Stimulated activated CD8-positive, alpha-beta memory T cell treated with anti-CD3 and anti-CD28 coated beads, Interleukin-15, amount 100 ng/mL, for 24 hours (primary cell): ENCODE results near the gene ZNF865.
"Not testable (repeated sequence)": the region's sequence is repeated elsewhere in the genome, so short reads cannot be mapped to it uniquely, and the experiment has no call there.

ENCODE experiments used
- DNase-seq: peaks from one replicate; pipeline ENCODE4 v3.0.0-alpha.2; 2020; ENCODE audit warnings: low read depth

The ZNF865 gene

DNA sequence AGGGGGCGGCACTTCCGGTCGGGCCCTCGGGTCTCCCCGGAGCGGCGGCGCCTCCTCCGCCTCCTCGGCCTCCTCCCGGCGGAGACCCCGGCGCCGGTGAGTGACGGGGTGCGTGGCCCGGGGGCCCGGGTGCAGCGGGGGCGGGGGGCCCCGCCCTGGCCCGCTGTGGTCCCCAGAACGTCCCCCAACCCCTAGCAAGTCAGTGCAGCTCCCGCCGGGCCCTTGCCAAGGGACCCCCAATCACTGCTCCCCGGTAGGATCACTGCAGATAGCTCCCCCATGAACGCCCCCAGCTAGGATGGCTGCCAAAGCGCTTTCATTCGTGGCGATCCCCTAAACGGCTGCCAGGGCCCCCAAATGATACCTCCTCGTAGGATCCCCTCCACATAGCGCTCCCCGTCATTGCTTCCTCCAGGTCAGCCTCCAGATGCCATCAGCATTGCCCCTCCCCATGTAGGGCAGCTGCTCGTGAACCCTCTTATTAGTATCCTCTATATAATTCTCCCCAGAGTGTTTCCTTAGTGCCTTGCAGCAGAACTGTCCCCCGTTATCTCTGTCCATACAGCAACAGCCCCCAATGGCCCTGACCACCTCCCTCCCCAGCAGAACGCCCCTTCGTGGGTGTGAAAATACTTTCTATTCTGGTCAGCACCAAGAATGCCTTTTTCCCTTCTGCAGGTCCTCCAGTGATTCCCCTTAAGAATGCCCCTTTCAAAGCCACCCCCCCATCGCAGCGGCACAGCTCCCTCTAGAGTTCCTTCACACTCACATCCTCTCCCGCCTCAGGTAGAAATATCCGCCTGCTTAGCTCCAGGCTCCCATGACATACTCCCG, at the start of gene ZNF865:
ZNF865 (plus strand) TSS at position 11 of the 834 bp plus-strand sequence. CDS start 7,972 bp downstream, outside the sequence.
- peak; percentile 35 for DNase-seq

DNA sequence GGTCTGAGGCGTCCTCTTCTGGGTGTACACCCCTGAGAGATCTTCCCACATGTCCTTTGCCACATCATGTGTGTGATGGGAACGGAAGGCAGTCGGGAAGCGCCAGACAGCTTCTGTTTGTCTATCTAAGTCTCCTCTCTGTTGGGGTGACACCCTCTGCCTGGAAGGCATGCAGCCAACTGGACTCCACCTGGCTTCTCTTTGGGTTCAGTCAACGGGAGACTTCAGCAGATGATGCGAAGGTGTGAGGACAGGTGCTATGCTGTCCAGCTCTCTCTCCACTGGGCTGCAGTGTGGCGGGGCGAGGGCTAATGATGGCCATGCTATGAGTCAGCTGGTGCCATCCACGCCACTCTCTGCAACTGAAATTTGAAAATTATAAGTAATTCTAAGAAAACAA, 45.8 kb upstream of the ZNF865 start:
- DNase-seq, result no peak

DNA sequence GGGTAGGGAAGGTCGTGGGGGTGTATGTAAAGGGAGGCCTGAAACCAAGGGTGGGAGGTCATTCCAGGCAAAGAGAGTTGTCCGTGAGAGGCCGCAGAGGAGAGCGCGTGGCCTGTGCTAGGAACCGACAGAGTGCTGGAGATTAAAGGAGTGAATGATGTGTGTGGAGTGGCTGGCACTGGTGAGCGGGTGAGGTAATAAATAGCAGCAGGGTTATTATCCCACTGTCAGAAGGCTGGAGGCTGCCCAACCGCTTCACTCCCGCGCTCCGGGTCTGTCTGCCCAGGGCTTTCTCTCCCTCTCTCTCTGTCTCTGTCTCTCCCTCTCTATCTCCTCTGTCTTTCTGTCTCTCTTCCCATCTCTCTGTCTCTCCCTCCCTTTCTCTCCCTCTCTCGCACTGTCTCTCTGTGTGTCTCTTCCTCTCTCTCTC, 42.2 kb upstream of the ZNF865 start:
- no peak for DNase-seq

DNA sequence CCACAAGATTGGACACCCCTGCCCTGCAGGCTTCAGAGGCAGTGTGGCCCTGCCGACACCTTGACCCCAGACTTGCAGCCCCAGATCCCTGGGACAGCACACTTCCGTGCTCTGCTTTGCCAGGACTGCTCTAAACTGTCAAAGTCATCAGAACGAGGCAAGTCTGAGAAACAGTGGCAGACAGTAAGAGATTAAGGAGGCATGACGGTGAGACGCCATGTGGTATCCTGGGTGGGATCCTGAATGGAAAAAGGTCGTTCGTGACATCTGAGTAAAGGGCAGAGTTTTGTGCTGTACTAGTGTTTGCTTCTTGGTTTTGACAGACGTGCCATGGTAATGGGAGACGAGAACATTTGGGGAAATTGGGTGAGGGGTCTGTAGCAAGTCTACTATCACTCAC, 38.6 kb upstream of the ZNF865 start:
- no peak for DNase-seq

DNA sequence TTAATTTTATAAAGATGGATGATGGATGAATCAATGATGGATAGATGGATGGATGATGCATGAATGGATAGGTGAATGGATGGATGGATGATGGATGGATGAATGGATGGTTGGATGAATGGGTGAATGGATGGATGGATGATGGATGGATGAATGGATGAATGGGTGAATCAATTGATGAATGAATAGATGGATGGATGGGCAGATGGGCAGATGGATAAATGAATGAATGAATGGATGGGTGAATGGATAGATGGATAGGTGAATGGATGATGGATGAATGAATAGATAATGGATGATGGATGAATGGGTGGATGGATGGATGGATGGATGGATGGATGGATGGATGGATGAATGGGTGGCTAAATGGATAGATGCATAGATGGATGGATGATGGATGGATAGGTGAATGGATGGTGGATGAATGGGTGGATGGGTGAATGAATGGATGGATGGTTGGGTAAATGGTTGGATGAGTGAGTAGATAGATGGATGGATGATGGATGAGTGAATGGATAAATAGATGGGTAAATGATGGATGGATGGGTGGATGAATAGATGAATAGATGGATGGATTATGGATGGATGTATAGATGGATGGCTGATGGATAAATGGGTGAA, 37.6 kb upstream of the ZNF865 start:
- no peak for DNase-seq

DNA sequence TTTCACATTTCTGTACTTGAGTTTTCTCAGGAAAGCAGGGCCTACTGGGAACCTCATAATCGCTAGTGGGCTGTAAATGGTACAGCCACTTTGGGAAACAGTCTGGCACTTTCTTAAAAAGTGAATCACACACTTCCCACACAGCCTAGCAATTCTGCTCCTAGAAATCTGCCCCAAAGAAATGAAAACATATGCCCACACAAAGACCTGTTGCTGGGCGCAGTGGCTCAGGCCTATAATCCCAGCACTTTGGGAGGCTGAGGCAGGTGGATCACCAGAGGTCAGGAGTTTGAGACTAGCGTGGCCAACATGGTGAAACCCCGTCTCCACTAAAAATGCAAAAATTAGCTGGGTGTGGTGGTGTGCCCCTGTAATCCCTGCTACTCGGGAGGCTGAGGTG, 36.0 kb upstream of the ZNF865 start:
- DNase-seq, result not testable (repeated sequence)

DNA sequence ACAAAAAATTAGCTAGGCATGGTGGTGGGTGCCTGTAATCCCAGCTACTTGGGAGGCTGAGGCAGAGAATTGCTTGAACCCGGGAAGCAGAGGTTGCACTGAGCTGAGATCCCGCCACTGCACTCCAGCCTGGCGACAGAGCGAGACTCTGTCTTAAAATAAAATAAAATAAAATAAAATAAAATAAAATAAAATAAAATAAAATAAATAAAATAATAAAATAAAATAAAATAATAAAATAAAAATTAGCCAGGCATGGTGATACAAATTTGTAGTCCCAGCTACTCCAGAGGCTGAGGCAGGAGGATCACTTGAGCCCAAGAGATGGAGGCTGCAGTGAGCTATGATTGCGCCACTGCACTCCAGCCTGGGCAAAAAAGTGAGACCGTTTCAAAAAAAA, 31.5 kb upstream of the ZNF865 start:
- DNase-seq, result not testable (repeated sequence)

DNA sequence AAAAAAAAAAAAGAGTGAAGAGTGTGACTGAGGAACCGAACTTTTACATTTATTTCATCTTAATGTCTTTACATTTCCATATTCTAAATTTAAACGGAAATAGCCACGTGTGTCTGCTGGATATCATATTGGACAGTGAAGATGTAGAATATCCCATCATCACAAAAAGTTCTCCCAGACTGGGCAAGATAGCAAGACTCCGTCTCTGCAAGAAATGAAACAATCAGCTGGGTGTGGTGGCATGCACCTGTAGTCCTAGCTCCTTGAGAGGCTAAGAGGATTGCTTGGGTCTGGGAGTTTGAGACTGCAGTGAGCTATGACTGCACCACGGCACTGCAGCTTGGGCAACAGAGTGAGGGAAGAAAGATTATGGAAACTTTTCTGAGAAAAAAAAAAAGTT, 28.7 kb upstream of the ZNF865 start:
- no peak for DNase-seq

DNA sequence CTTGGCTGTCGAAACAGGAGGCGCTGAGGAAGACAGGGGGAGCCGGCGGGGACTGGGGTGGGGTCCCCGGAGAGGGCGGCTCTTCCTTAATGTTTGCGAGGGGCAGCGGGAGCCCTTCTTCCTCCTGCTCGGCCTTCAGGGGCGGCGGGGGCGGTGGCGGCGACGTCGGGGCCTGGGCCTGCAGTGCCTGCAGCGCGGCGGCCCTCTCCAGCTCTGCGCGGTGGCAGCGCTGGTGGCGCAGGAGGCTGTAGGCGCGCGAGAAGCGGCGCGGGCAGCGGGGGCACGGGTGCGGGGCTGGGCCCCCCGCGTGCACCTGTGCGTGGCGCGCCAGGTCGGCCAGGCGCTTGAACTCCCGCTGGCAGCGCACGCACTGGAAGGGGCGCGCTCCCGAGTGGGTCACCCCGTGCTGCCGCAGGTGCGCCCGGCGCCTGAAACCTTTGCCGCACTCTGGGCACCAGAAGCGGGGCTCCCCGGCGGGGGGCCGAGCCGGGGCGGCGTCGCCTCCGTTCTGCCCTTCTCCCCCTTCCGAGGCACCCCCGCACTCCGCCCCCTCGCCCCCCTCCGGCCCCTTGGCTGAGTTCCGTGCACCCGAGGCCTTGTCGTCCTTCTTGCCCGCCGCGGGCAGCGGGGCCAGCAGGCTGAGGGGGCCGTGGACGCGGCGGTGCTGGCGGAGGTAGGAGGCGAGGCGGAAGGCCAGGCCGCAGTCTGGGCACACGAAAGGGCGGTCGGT, 27.3 kb upstream of the ZNF865 start:
- no peak for DNase-seq

DNA sequence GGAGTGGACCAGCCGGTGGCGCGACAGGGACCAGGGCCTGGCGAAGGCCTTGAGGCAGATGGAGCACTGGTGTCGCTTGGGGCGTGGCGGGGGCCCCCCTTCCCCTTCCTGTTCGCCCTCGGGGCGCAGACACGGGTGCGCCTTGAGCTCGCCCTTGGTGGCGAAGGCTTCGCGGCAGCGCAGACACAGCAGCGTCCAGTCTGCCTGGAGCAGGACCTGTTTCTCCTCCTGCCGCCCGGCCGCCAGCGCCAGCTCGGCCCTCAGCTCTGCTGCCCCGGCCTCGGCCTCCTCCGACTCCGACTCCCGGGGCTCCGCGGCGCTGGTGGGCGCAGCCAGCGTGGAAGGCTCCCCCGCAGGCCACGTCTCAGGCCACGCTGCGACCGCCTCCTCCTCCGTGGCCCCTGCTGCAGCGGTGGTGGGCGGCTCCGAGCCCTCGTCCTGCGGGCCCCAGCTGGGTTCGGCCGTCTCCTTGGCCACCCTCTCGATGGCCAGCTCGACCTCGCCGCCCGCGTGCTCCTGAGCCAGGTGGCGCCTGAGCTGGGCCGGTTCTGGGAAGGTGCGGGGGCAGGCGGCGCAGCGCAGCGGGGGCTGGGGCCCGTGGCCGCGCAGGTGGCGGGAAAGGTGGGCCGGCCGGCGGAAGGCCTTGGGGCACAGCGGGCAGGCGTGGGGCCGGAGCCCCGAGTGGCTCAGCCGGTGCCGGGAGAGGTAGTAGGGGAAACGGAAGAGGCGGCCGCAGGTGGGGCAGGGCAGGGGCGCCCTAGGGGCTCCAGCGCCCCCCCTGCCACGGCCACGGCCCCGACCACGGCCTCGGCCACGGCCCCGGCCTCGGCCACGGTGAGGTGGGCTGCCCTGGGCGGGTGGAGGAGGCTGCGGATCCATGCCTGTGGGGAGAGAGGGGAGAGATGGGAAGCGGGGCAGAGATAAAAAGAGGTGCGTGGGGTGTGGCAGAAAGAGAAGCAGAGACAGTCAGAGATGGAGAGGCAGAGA, 26.4 kb upstream of the ZNF865 start:
- DNase-seq, result no peak

DNA sequence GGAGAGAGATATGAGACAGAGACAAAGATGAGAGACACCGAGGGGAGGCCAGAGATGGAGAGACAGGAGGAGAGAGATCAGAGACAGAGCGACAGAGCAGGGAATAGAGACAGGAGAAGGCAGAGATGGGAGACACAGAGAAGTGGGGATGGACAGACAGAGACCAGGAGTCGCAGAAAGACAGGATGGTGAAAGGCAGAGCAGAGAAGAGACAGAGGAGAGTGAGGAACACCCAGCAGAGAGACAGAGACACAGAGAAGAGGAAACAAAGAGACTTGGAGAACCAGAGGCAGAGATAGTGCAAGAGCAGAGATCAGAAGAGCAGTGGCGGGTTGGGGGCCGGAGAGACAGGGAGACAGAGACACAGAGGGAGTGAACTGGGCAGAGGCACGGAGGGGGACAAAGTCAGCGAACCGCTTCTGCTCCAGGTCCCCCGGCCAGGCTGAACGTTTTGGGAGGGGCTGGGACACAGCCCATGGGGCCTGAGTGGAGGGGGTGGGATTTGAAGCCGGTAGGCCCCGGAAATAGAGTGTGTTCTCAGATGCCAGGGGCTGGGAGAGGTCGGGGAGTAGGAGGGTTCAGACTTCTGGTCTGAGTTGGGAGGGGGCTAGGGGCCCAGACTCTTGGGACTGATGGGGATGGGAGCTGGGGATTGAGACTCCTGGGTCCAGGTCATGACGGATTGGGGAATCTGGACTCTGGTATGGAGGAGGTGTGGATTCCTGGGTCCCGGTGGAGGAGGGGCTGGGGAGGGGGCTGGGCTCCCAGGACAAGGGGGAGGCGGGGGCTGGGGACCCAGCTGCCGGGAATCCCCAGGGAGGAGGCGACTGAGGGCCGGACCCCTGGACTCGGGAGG, 25.5 kb upstream of the ZNF865 start:
- DNase-seq, result no peak

DNA sequence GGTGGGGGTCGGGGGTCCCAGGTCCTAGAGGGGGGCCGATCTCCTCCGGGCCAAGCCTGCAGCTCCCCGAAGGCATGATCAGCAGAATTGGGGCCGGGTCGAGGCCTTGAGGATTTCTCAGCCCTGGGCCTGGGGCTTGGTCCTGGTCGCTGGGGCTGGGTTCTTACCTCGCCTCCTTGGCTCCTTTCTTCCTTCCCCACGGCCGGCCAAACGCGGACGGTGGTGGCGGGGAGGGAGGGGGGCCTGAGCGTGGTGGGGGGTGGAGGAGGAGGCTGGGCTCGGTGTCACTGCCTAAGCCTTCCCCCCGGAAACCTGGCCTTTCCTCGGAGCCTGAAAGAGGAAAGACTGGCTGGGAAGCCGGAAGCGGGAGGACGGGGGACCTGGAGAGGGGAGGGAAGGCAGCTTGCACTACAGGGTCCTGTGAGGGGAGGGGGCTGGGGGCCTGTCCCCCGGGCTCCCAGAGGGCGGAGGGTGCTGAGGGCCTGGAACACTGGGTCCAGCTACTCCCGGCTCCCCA, 24.8 kb upstream of the ZNF865 start, which contains the start of gene ZNF579:
ZNF579 (minus strand) TSS at position 221 of the 517 bp plus-strand sequence. CDS start 1,209 bp downstream, outside the sequence.
- DNase-seq, result peak; percentile 52

DNA sequence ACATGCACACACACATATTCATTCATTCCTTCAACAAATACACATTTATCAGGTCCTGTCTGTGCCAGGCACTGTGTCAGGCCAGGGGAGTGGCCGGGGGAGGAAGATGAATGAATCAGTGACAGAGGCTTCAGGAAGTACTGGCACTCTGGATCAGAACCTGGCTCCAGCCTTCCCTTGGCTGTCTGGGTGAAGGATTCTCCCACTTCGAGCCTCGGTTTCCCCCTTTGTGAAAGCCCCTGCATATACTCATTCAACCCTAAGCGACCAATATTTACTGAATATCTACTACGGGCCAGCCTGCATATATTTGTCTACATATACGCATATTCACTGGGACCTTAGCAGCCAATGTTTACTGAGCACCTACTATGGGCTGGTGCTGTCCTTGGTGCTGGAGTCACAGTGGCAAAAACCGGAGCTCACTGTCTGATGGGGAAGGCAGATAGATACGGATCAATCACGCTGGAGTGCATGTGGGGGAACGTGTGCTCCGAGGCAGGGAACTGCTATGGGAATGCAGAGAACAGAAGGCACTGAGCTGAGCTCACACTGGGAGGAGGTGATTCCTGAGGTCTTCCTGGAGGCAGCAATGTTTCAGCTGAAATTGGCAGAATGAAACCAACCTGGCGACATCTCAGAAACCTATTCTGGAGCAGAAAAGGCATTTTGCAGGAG, 24.2 kb upstream of the ZNF865 start:
- DNase-seq, result no peak

DNA sequence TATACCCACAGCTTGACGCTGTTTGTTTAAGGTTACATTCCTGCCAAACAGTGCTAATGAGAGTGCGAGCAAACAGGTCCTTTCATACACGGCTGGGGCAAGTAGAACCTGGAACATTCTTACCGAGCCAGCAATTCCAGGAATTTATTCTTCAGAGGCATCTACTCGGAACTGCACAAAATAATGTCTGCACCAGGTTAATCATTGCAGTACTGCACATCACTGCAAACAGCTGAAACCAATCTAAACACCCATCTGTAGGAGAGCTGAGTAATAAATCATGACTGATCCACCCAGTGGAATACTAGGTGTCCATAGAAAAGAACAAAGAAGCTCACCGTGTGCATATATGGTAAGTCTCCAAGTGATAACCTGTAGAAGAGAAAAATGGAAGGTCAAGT, 23.6 kb upstream of the ZNF865 start:
- DNase-seq, result no peak

DNA sequence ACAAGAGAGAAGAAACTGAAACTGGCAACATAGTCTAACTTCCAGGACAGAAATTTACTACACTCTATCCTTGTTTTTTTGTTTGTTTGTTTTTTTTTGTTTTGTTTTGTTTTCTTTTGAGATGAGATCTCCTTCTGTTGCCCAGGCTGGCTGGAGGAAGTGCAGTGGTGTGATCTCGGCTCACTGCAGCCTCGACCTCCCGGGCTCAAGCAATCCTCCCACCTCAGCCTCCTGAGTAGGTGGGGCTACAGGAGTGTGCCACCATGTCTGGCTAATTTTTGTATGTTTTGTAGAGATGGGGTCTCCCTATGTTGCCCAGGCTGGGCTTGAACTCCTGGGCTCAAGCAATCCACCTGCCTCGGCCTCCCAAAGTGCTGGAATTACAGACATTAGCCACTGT, 23.2 kb upstream of the ZNF865 start:
- DNase-seq, result not testable (repeated sequence)

DNA sequence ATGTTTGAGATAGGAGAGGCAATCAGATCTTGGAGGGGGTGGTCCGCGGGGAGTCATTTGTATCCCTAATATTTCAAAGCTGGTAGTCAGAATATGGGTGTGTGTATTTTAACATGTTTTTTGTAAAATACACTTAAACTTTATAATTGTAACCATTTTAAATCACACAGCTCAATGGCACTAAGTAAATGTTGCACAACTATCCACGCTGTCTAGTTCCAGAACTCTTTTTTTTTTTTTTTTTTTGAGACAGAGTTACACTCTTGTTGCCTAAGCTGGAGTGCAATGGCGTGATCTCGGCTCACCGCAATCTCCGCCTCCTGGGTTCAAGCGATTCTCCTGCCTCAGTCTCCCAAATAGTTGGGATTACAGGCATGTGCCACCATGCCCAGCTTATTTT, 21.6 kb upstream of the ZNF865 start:
- DNase-seq, result not testable (repeated sequence)

DNA sequence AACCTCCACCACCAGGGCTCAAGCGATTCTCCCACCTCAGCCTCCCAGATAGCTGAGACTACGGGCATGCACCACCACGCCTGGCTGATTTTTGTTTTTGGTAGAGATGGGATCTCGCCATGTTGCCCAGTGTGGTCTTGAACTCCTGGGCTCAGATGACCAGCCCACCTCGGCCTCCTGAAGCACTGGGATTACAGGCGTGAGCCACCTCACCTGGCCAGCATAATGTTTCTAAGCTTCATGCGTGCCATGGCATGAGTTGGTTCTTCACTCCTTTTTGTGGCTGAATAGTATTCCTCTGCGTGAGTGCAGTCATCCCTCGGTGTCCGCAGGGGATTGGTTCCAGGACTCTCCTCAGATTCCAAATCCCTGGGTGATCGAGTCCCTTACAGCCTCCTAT, 20.6 kb upstream of the ZNF865 start:
- no peak for DNase-seq

DNA sequence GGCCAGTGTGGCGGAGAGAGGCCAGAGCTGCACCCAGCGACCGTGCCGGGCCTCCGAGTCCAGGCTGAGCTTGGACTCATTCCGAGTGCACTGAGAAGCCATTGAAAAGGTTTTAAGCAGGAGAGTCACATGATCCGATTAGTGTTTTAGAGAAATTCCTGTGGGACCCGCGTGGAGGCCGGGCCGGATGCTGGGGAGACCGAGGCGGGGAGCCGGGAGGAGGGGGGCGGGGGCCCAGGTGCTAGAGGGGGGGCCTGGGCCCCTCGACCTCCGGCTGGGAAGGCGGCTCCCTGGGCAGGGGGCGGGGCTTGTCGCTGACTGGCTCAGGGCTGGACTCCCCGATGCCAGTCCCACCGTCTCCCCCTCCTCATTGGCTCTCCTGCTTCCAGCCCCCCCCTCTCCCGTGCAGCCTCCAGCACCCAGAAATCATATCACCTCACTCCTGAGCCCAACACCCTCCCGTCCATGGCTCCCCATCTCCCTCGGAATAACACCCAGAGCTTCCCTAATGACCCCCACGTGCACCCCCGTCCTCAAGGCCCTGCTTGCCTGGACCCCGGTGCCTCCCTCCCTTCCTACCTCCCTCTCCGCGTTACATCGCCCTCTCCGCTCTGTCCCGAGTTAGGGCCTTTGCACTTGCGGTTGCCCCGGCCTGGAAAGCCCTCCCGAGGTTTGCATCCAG, 19.6 kb upstream of the ZNF865 start:
- no peak for DNase-seq
